H1 (cell line): ENCODE measurements around the gene SSR2. TPM values are rescaled to one million over a fixed set of nuclear protein-coding genes. Genes with fewer than 3 reads are reported as not detected.

ENCODE experiments used
- CTCF ChIP-seq, 3 experiments: IDR thresholded peaks; 1 replicate in 2 of 3; 2 replicates in 1 of 3; pipeline versions ENCODE4 v1.5.1 to v1.6.1; 2011; ENCODE audit warnings: low read length in 3 of 3, mild to moderate bottlenecking in 3 of 3, inconsistent platforms in 2 of 3, low read depth in 1 of 3, moderate library complexity in 1 of 3; ENCODE audit not compliant: insufficient read depth in 1 of 3; ENCODE audit errors: control extremely low read depth in 1 of 3
- polyA plus RNA-seq, 7 experiments: library from polyadenylated mRNA; depleted of rRNA in 3 of 7; stranded (reverse) in 5 of 7; unstranded in 2 of 7; fragments of >200 nt in 5 of 7; fragments of 200-250 nt in 2 of 7; gene quantifications; 1 replicate in 5 of 7; 2 replicates in 1 of 7; 4 replicates in 1 of 7; pipeline versions ENCODE4 v1.2.1 to v1.2.3, GENCODE V29; 2011 to 2013; ENCODE audit warnings: missing spikeins in 2 of 7, mixed read lengths in 2 of 7
- total RNA-seq: library from RNA; stranded (reverse); fragmentation: NEBNext Ultra II Directional; extraction: Animal tissue kit (Norgen Biotek cat#: 25700); gene quantifications from 2 replicates; pipeline ENCODE4 v1.2.1, GENCODE V29; 2021

SSR2 gene
- total and polyA plus RNA-seq, 2 of the 8 experiments (the other 6 are each of a cell fraction or from before 2014, with no cell fraction given): 190 to 648 TPM

GRCh38 chr1:156026588-156026987, 5.8 kb upstream of the SSR2 start (continued):
- TF ChIP-seq CTCF (IDR thresholded peaks at IDR 0.05; ENCODE audit: control extremely low read depth in 1 of 3, insufficient read depth in 1 of 3, low read depth in 1 of 3, low read length in 3 of 3): no peak
